ENCODE results near the gene OSMR.
A peak's percentile ranks its signal among the peaks of the same experiment; 100 is the strongest.

Gene OSMR

DNA sequence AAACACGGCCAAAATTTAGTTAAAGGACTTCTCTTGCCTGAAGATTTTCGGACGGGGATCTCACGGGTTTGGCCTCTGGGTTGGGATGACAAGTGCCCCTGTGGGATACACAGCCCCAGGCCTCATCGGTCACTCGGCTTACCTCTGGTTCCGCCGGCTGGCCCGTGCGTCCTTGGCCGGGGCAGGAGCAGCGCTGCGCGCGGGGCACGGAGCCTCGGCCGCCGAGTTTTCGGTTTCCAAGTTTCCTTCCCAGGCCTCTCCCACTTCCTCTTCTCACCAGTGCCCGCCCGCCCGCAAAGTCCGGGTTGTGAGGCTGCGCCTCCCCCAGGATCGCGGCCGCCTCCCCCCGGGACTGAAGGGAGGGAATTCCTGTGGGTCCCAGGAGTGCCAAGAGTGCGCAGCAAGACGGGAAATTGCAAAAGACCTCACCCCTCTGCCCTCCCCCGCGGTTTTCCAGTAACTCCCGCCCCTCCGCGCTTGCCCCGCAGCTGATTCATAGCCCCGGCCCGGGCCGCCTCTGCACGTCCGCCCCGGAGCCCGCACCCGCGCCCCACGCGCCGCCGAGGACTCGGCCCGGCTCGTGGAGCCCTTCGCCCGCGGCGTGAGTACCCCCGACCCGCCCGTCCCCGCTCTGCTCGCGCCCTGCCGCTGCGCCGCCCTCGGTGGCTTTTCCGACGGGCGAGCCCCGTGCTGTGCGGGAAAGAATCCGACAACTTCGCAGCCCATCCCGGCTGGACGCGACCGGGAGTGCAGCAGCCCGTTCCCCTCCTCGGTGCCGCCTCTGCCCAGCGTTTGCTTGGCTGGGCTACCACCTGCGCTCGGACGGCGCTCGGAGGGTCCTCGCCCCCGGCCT, at the start of gene OSMR:
Gene OSMR, plus strand, starts transcription at position 487 of the 853 bp plus-strand sequence. CDS start 23,033 bp downstream, outside the sequence.
- H3K4me3 ChIP-seq: peak within 1 kb of the TSS; percentile 43 to 71 (median 61)
- peak within 1 kb of the TSS; percentile 80 to 99 (median 96) for H3K27ac ChIP-seq

DNA sequence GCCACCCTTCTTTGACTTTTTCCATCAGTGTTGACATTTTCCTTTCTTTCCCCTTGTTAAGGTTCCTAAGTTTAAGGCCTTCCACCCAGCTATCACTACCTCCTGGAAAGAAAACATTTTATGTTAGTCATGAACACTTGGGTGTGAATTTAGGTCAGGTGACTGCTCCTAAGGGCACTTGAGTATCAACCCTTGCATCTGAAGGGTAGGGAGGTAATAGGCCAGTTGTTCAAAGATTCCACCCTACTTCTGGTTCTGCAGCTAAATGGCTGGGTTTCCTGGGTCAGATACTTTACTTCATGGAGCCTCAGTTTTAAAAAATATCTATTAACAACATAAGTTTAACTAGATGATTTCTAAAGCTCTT, 49.1 kb upstream of the OSMR start:
- H3K27ac ChIP-seq: peak overlapping the region in 9 of 21 experiments; percentile 13 to 61 (median 33)

DNA sequence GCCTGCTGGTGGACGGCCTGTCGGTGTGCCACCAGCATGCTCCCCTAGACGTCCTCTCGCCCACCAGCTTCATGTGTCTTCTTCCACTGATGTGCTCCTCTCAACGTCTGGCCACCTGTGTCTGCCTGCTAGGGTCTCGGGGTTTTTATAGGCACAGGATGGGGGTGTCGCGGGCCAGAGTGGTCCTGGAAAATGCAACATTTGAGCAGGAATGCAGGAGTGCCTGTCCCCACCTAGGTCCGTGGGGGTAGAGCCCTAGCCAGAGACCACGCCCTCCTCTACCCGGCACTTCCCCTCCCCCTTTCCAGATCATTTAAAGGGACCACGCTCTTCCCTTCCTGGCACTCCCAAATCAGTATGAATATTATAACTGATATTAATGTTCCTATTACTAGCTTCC, 48.0 kb upstream of the OSMR start:
- peak overlapping the region in 2 of 21 experiments; percentile 23 to 34 for H3K27ac ChIP-seq
- no peak overlapping the region for H3K4me3 ChIP-seq

More for the DNA sequence above, 49.1 kb upstream of the OSMR start:
- no peak overlapping the region for H3K4me3 ChIP-seq

DNA sequence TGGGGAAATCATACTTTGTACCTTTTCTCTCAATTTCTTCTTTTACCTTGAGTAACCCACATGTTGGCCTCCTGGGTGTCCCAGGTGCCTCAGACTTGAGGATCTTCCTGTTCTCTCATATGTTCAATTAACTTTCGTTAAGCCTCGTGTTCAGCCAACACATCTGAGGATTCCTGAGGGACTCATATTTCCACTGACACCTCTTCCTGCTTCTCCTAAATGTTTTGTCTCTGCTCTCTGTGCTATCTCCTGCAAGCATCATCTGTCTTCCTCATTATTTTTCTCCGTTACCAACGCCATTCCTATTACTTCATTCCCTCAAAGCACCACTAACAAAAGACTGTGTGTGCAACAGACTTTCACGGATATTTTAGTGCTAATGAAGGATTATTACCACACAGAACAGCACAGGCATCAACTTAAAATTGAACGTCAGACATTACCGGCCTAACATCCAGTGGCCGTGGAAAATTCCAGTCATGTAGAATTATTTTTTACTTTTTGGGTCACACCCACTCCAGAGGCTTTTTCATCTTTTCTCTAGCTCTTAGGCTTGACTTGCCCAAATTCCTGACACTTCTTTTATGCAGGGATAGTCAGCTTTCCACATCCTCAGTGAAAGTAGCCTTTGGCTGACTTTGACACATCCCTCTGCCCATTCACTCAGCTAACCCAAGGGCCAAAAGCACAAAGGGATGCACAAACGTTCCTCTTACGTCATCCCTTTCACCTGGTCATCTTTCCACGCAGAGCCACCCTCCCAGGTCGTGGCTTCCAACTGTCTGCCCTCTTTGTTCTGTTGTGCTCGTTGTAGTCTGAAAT, 46.0 kb upstream of the OSMR start:
- Histone ChIP-seq H3K27ac (no peak overlapping the region), H3K4me3 (no peak overlapping the region)

DNA sequence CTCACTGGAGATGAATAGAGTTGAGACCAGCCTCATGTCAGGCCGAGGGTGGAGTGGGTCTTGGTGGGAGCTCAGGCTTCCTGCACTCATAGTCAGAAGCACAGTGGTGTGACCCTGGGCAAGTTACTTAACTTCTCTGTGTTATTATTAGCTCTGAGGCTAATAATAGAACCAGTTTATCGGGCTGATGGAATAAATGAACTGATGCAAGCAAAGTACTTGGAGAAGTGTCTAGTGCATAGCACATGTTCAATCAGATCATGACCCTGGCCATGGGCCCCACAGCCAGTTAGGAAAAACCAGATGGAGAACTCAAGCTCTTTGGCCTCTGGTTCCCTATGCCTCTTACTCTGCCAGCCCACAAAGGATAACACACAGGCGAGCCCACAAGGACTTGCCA, 45.3 kb upstream of the OSMR start:
- H3K4me3 ChIP-seq: no peak overlapping the region
- H3K27ac ChIP-seq: no peak overlapping the region

DNA sequence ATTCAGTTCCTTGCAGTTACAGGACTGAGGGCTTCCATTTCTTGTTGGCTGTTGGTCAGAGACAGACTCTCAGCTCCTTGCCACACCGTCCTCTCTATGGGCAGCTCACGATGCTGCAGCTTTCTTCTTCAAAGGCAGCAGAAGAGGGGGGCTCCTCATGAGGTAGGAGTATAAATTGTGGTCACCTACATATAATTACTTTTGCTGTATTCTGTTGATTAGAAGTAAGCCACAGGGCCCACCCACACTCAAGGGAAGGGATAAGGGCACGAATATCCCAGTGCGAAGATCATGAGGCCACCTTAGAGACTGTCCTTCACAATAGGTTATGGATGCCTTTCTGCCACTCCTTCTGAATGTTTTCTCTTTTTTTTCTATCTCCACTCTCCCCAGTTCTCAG, 43.7 kb upstream of the OSMR start:
- no peak overlapping the region for H3K4me3 ChIP-seq
- no peak overlapping the region for H3K27ac ChIP-seq

DNA sequence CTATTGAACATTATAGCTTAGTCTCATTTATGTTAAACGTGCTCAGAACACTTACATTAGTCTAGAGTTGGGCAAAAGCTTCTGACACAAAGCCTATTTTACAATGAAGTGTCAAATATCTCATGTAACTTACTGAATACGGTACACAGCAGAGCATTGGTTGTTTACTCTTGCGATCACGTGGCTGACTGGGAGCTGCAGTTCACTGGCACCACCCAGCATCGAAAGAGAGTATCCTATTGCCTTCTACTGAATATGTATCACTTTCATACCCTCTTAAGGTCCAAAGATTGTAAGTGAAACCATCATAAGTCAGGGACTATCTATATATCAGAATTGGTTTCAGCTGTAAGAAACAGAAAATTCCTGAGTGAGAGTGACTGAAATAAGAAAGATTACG, 42.6 kb upstream of the OSMR start:
- Histone ChIP-seq H3K27ac (no peak overlapping the region), H3K4me3 (no peak overlapping the region)

DNA sequence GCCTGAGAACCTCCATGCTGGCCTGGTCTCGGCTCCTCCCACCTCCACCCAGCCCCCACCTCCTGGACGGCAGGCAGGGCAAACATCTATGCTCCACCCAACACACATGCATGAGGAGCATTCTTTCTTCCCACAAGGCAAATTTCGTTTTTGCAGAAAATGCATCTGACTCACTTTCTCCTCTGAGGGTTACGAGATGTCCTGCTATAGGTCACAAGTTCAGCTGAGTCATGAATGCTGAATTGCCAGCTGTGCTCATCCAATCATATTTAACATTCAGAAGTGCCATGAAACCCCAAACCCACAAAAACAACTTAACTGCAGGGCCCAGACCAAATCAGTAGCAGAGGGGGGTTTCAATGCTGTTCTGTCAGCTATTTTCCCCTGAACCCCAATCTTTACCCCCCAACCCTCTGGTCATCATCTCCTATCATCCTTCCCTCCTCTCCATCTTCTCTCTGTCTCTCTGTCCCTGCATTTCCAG, 39.0 kb upstream of the OSMR start:
- H3K4me3 ChIP-seq: no peak overlapping the region
- H3K27ac ChIP-seq: peak overlapping the region in 4 of 21 experiments; percentile 15 to 39 (median 30)

DNA sequence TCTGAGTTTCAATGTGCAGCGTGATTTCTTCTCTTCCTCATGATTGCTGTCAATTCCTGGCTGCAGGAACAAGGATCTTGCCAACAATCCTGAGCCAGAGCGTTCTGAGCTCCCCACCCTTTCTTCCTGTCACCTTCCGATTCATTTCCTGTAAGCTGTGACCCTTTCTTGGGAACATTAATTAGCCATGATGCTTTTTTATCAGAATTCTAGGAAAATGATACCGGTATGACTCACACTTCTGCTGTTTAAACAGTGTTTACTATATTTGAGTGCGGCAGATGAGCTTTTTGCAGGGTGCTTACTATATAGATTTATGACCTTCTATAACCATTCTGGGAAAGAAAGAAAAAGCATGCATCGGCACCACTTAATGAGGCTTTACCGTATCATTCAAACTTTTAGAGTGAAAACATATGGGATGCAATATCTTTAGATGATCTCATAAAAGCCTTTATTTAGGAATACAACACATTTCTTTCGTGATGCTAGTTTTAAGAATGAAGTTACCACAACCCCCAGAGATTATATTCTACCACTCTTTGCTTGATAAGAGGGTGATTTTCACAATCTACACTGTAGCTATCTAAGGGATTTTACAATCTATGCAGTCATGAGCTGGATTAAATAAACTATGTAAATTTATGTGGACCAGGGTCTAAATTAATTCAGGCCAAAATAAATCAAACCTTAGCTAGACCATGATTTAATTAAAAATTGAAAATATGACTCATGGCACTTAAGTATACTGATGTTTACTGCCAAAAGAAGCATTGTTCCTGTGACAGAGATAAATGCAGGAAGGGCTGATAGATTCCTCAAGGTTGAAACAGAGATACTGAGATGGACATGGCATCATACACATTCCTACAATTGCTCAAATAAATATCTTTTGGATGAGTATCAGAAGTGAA, 38.0 kb upstream of the OSMR start:
- H3K27ac ChIP-seq: peak overlapping the region in 4 of 21 experiments; percentile 3 to 49 (median 21)
- no peak overlapping the region for H3K4me3 ChIP-seq

DNA sequence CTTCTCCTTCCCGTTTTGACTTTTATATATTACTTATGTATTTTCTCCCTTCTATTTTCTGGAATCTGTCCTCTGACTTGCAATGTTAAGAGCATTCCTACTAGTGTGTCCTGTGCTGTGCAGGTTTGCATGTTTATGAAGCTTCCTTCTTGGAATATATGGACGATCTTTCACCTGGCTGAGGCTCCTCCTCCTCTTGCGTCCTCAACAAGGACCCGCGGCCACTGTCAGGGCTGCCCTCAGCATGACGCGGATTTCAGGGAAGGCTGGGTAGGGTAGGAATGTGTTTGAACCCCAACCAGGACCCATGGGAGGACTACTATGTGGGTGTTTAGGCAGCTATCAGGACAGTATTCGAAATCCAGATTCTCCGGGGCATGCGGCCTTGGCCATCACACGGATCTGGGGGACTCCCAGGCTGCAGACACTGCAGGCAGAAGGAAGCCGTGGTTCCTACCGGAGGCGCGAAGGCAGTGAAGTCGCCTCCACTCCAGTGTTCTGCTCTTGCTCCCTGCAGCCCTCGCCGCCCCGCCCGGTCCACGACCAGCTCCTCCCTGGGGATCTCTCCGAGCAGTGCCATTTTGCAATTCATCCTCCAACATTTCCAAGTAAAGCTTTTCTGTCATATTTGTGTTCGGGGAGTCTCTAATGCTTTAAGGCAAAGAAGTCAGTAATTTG, 37.0 kb upstream of the OSMR start:
- Histone ChIP-seq H3K27ac (peak overlapping the region in 7 of 21 experiments; percentile 4 to 69 (median 34)), H3K4me3 (no peak overlapping the region)

DNA sequence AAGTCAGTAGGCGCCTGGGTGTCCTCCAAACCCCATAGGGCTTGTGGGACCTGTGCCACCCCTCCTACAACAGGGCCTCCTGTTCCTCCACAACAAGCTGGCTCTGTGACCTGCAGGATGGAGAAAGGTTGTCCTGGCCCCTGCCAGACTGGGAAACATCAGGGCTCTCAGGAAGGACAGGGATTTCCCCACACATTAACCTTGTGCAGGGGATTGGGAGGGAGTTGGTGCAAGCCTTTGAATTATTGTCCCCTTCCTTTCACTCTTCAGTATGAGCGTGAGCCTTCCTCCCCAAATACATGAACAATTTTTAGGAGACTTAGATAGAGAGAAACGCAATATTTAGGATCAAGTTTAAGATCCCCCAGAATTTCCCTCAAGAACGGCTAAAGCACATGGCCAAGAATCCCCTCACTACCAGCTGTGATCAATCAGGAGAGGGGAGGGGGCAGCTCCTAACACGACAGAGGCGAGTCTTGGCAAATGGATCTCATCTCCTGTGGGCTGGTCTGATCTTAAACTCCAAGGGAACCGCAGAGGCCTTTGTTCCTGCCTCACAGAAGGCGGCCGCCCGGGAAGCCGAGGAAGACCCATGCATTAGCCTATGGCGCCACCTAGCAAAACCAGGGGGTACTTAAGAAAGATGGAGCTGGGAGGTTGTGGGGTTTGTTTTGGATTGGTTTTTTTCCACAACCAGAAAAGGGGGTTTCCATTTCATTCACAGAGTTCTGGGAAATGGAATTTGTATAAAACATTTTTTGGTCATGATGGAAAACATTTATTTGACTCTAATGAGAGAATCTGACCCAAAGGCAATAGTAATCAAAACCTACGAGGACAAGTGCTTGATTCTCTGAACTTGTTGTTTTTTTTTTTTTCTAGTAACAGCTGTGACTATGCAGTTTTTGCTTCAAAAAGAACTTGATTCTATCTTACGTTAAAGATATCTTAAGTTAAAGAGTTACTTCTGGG, 36.1 kb upstream of the OSMR start:
- Histone ChIP-seq H3K4me3 (no peak overlapping the region), H3K27ac (peak overlapping the region in 8 of 21 experiments; percentile 4 to 73 (median 36))

DNA sequence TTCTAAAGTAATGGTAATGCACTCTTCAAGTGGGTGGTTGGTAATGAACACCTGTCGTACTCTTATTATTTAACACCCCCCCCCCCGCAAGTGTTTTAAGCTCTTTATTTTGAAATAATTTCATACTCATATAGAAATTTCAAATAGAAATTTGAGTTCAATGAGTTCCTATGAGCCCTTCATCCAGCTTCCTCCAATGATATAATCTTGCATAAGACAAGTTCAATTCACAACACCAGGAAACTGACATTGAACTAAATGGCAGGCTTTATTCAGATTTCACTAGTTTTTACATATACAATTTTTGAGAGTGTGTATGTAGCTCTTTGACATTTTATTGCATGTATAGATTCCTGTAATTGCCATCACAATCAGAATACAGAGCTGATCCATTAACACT, 30.9 kb upstream of the OSMR start:
- Histone ChIP-seq H3K27ac (peak overlapping the region in 1 of 21 experiments; percentile 68), H3K4me3 (no peak overlapping the region)

DNA sequence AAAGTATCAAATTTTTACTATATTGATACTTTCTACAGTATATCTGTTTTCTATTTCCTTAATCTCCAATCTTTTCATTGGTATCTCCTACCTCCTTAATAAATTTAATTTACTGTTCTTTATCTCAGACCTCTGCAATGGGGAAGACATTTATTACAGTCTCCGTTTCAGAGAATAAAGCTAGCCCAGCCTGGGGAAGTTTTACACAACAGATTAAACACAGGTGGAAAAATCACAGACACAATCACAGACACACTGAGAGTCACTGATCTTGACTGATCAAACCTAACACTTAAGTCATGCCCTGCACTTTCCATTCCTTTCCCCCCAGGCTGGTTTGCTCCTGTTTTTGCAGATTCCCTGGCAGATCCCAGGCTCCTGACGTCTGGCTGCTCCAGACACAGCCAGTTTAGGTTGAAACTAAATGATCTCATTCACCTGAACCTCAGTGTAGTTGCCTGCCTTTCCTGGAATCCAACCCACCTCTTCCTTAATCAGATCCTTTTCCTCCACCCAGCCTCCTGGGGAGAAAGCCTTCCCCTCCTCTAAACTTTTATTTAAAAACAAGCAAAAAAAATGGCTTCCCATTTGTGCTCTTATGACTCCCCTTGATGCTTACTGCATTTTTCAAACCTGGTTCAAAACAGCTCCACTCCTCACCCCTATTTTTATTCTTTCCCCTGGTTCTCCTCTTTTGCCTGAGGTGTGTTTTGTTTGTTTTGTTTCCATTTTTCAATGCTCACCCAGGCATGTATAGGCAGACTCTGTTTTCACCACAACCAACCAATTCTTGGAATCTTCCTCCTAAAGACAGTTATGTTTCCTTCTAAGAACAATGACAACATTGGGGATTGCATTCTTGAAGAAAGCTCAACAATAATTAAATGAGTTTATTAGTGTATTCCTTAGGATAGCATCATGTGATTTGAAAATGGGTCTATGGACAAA, 29.5 kb upstream of the OSMR start:
- Histone ChIP-seq H3K27ac (peak overlapping the region in 7 of 21 experiments; percentile 7 to 68 (median 51)), H3K4me3 (no peak overlapping the region)

DNA sequence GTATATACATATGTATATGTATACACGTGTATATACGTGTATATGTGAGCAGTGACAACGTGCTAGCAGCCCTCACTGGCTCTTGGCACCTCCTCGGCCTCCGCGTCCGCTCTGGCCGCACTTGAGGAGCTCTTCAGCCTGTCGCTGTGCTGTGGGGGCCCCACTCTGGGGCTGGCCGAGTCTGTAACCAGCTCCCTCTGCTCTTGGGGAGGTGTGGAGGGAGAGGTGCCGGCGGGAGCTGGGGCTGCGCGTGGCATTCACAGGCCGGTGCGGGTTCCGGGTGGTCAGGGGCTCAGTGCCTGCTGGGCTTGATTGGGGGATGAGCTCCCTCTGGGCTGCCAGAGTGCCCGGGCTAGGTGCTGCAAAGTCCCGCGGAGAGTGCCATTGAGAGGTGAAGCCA, 24.1 kb upstream of the OSMR start:
- Histone ChIP-seq H3K4me3 (no peak overlapping the region), H3K27ac (no peak overlapping the region)

DNA sequence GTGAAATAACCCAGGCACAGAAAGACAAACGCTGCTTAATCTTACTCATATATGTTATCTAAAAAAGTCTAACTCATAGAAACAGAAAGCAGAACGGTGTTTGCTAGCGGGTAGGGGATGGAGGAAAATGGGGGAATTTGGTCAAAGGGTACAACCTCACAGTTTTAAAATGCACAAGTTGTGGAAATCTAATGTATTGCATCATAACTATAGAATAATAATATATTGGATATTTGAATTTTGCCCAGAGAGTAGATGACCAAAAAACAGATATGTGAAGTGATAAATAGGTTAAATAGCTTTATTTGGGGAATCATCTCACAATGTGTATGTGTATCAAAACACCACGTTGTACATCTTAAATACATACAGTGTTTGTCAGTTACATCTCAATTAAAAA, 22.3 kb upstream of the OSMR start:
- H3K4me3 ChIP-seq: no peak overlapping the region
- no peak overlapping the region for H3K27ac ChIP-seq

DNA sequence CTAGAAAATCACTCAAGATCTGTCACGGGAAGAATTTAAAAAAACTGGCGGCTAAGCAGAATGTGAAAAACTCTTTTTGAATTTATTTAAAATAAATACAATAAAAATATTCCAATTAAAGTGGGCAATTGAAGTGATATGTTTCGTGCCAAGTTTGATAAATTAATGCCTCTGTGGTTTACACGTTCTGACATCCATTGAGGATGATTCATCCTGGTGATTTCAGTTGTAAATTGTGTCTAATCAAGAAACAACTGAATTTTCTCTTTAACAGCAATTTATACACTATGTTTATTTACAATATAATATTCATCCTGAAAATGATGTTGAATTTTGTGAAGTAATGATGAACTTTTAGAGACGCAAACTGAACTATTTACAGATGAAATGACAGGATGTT, 21.0 kb upstream of the OSMR start:
- no peak overlapping the region for H3K27ac ChIP-seq
- H3K4me3 ChIP-seq: no peak overlapping the region

DNA sequence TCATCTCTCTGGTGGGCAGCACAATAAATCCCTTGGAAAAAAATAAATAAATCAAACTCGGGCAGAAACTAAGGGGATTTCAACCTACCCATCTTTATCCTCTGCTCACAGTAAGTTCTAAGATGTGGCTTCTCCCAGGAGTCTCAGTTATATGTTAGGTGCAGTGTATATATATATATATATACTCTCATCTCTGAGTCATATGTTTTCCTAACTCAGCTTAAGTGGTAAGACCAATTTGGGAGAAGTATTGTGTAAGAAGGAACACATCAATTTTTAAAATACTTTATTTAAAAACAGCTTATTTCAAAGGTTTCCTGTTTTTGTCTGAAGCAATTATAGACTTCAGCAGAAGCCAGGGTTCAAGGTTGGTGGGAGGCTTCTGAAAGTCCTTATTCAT, 20.3 kb upstream of the OSMR start:
- no peak overlapping the region for H3K4me3 ChIP-seq
- no peak overlapping the region for H3K27ac ChIP-seq
